K562 (cell line): ENCODE results near the gene FA2H. TPM values are rescaled to one million over a fixed set of nuclear protein-coding genes. Genes with fewer than 3 reads are reported as not detected.

Experiments
- DMBX1 ChIP-seq: fragments of 250-450 bp; sonication (Bioruptor Pico); IDR thresholded peaks from 2 replicates; pipeline ENCODE4 v1.8.0; 2022; ENCODE audit warnings: inconsistent platforms, mild to moderate bottlenecking, moderate library complexity, borderline replicate concordance
- E2F3 ChIP-seq: fragments of 250-450 bp; sonication (Bioruptor Pico); IDR thresholded peaks from 2 replicates; pipeline ENCODE4 v1.4.0; 2020; ENCODE audit warnings: mild to moderate bottlenecking
- ETV5 ChIP-seq: sonication (generic); formaldehyde crosslinking; IDR thresholded peaks from 2 replicates; pipeline ENCODE4 v1.4.0; 2020; ENCODE audit warnings: low read depth, mild to moderate bottlenecking, missing genetic modification reagents
- FIP1L1 ChIP-seq: fragments of 200-400 bp; formaldehyde crosslinking; IDR thresholded peaks from 2 replicates; pipeline ENCODE4 v1.6.1; 2018; ENCODE audit warnings: mild to moderate bottlenecking, low read depth, low read length; ENCODE audit not compliant: poor library complexity, severe bottlenecking
- NFIX ChIP-seq: fragments of 250-450 bp; sonication (Bioruptor Pico); IDR thresholded peaks from 2 replicates; pipeline ENCODE4 v1.4.0; 2020; ENCODE audit warnings: low read depth, mild to moderate bottlenecking, moderate library complexity
- POLR2A ChIP-seq: fragments of 450-650 bp; conservative IDR thresholded peaks from 2 replicates; pipeline ENCODE4 v1.6.1; 2016
- POLR2G ChIP-seq: fragments of 200-400 bp; formaldehyde crosslinking; IDR thresholded peaks from 2 replicates; pipeline ENCODE4 v1.6.1; 2017; ENCODE audit warnings: low read depth, mild to moderate bottlenecking, antibody characterized with exemption, low read length, moderate library complexity
- RBBP5 ChIP-seq: fragments of 200-600 bp; sonication (generic); IDR thresholded peaks from 2 replicates; pipeline ENCODE4 v1.6.1; 2012; ENCODE audit warnings: borderline replicate concordance, mild to moderate bottlenecking, low read length, control low read depth, inconsistent platforms; ENCODE audit not compliant: insufficient read depth, poor library complexity, severe bottlenecking
- RBFOX2 ChIP-seq: fragments of 200-400 bp; formaldehyde crosslinking; IDR thresholded peaks from 2 replicates; pipeline ENCODE4 v1.6.1; 2017; ENCODE audit warnings: low read depth, mild to moderate bottlenecking, low read length, moderate library complexity
- ZFP36 ChIP-seq: fragments of 150-350 bp; IDR thresholded peaks from 2 replicates; pipeline ENCODE4 v1.6.1; 2018; ENCODE audit warnings: low read length, low read depth; ENCODE audit not compliant: partially characterized antibody
- ZNF551 ChIP-seq: fragments of 250-450 bp; sonication (Bioruptor Pico); IDR thresholded peaks from 2 replicates; pipeline ENCODE4 v1.5.0; 2021; ENCODE audit warnings: mild to moderate bottlenecking, moderate library complexity
- polyA plus RNA-seq, 8 experiments: library from polyadenylated mRNA; depleted of rRNA in 4 of 8; stranded (reverse) in 5 of 8; unstranded in 3 of 8; fragments of >200 nt; fragmentation: Nextera tagmentation in 2 of 8; fragmentation: Illumina TruSeq in 1 of 8; extraction: Ambion mirVana in 2 of 8; extraction: Trizol in 1 of 8; gene quantifications; 2 replicates each; pipeline versions ENCODE4 v1.2.1 to v1.2.3, GENCODE V29; 2011 to 2014; ENCODE audit warnings: inconsistent platforms in 1 of 8, missing spikeins in 1 of 8
- total RNA-seq, 7 experiments: library from RNA; depleted of rRNA in 6 of 7; stranded (reverse); fragments of >200 nt in 6 of 7; fragmentation: Illumina TruSeq in 2 of 7; extraction: Trizol in 2 of 7; gene quantifications; 2 replicates each; pipeline versions ENCODE4 v1.2.1 to v1.2.3, GENCODE V29; 2011 to 2021; ENCODE audit warnings: low replicate concordance in 1 of 7
- TF ChIP-seq, protein P1 (sequence below), 3 experiments: fragments of 200-800 bp in 1 of 3; fragments of 250-450 bp in 1 of 3; fragments of 450-650 bp in 1 of 3; sonication (Bioruptor Pico) in 1 of 3; sonication (Bioruptor generic) in 1 of 3; formaldehyde crosslinking in 1 of 3; IDR thresholded peaks; 2 replicates each; pipeline versions ENCODE4 v1.6.1 to v1.8.0; 2016 to 2022; ENCODE audit warnings: mild to moderate bottlenecking in 2 of 3, missing genetic modification characterization in 2 of 3, missing compliant biosample characterization in 1 of 3, moderate library complexity in 1 of 3
- TF ChIP-seq, protein P2 (sequence below), 2 experiments: fragments of 450-650 bp; IDR thresholded peaks; 2 replicates each; pipeline ENCODE4 v1.6.1; 2016
- TF ChIP-seq, protein P3 (sequence below): fragments of 450-650 bp; formaldehyde crosslinking; IDR thresholded peaks from 2 replicates; pipeline ENCODE4 v1.4.0; 2022; ENCODE audit warnings: mild to moderate bottlenecking, moderate library complexity
- TF ChIP-seq, protein P4 (sequence below): IDR thresholded peaks from 2 replicates; pipeline ENCODE4 v1.6.1; 2016; ENCODE audit warnings: missing genetic modification characterization, missing compliant biosample characterization
- TF ChIP-seq, protein P5 (sequence below): fragments of 250-450 bp; sonication (Bioruptor Pico); IDR thresholded peaks from 2 replicates; pipeline ENCODE4 v1.4.0; 2020; ENCODE audit warnings: mild to moderate bottlenecking

FA2H gene
- total and polyA plus RNA-seq, 9 of the 15 experiments (the other 6 are each of a cell fraction or from before 2014, with no cell fraction given): not detected

DNA sequence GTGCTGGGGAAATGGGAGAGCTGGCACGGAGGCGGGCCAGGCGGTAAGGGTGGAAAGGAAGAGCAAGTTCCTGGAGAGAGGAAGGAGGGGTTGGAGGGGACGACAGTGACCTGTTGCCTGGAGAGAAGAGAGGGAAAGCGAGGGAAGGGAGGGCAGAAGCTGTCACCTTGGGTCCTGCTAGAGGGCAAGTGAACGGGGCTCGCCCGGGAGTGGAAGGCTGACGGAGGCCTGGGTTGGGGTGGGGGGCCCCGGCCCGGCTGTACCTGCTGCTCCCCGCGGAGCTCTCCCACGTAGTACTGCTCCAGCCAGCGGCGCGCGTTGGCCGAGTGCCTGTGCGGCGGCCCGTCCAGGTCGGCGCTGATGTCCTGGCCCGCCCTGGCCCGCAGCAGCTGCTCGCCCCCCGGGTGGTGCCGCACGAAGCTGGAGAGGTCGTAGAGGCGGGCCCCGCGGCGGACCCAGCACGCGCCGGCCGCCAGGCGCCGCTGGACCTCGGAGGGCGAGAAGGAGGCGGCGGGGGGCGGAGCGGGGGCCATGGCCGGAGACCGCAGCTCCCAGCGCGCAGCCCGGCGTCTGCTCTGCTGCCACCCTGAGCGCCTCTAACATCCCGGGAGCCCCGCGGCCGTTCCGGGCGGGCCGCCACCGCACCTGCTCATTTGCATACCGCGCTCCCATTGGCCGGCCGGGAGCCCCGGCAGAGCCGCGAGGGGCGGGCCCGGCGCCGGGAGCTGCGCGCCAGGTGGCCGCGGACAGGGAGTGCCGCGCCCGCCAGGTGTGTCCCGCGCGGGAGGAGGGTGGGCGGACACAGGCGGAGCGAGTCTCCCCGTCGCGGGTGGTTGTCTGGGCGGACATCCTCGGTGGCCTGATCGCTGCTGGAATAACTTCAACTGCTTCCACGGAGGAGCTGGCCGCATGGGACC, at the start of gene FA2H (continued):
- TF ChIP-seq, protein P1, sequence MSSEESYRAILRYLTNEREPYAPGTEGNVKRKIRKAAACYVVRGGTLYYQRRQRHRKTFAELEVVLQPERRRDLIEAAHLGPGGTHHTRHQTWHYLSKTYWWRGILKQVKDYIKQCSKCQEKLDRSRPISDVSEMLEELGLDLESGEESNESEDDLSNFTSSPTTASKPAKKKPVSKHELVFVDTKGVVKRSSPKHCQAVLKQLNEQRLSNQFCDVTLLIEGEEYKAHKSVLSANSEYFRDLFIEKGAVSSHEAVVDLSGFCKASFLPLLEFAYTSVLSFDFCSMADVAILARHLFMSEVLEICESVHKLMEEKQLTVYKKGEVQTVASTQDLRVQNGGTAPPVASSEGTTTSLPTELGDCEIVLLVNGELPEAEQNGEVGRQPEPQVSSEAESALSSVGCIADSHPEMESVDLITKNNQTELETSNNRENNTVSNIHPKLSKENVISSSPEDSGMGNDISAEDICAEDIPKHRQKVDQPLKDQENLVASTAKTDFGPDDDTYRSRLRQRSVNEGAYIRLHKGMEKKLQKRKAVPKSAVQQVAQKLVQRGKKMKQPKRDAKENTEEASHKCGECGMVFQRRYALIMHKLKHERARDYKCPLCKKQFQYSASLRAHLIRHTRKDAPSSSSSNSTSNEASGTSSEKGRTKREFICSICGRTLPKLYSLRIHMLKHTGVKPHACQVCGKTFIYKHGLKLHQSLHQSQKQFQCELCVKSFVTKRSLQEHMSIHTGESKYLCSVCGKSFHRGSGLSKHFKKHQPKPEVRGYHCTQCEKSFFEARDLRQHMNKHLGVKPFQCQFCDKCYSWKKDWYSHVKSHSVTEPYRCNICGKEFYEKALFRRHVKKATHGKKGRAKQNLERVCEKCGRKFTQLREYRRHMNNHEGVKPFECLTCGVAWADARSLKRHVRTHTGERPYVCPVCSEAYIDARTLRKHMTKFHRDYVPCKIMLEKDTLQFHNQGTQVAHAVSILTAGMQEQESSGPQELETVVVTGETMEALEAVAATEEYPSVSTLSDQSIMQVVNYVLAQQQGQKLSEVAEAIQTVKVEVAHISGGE (CRISPR knock-in tag; IDR thresholded peaks at IDR 0.05): no peak
- TF ChIP-seq, protein P2, sequence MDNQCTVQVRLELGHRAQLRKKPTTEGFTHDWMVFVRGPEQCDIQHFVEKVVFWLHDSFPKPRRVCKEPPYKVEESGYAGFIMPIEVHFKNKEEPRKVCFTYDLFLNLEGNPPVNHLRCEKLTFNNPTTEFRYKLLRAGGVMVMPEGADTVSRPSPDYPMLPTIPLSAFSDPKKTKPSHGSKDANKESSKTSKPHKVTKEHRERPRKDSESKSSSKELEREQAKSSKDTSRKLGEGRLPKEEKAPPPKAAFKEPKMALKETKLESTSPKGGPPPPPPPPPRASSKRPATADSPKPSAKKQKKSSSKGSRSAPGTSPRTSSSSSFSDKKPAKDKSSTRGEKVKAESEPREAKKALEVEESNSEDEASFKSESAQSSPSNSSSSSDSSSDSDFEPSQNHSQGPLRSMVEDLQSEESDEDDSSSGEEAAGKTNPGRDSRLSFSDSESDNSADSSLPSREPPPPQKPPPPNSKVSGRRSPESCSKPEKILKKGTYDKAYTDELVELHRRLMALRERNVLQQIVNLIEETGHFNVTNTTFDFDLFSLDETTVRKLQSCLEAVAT (IDR thresholded peaks at IDR 0.05): no peak
- TF ChIP-seq FIP1L1: peak; percentile 35
- TF ChIP-seq POLR2A: no peak
- TF ChIP-seq, protein P3, sequence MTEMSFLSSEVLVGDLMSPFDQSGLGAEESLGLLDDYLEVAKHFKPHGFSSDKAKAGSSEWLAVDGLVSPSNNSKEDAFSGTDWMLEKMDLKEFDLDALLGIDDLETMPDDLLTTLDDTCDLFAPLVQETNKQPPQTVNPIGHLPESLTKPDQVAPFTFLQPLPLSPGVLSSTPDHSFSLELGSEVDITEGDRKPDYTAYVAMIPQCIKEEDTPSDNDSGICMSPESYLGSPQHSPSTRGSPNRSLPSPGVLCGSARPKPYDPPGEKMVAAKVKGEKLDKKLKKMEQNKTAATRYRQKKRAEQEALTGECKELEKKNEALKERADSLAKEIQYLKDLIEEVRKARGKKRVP (CRISPR knock-in tag): no peak
- no peak for TF ChIP-seq NFIX (CRISPR knock-in tag)
- TF ChIP-seq POLR2G: 0 out of 2 replicates have a peak, but pooled peaks have one; percentile 17
- TF ChIP-seq E2F3 (CRISPR knock-in tag): no peak
- no peak for TF ChIP-seq ZFP36
- TF ChIP-seq, protein P4, sequence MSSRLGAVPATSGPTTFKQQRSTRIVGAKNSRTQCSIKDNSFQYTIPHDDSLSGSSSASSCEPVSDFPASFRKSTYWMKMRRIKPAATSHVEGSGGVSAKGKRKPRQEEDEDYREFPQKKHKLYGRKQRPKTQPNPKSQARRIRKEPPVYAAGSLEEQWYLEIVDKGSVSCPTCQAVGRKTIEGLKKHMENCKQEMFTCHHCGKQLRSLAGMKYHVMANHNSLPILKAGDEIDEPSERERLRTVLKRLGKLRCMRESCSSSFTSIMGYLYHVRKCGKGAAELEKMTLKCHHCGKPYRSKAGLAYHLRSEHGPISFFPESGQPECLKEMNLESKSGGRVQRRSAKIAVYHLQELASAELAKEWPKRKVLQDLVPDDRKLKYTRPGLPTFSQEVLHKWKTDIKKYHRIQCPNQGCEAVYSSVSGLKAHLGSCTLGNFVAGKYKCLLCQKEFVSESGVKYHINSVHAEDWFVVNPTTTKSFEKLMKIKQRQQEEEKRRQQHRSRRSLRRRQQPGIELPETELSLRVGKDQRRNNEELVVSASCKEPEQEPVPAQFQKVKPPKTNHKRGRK (tag): no peak
- TF ChIP-seq RBFOX2: peak; percentile 38; the same call in 1 of the 2 replicates
- TF ChIP-seq ZNF551 (CRISPR knock-in tag): no peak
- TF ChIP-seq DMBX1: no peak
- no peak for TF ChIP-seq RBBP5
- TF ChIP-seq, protein P5, sequence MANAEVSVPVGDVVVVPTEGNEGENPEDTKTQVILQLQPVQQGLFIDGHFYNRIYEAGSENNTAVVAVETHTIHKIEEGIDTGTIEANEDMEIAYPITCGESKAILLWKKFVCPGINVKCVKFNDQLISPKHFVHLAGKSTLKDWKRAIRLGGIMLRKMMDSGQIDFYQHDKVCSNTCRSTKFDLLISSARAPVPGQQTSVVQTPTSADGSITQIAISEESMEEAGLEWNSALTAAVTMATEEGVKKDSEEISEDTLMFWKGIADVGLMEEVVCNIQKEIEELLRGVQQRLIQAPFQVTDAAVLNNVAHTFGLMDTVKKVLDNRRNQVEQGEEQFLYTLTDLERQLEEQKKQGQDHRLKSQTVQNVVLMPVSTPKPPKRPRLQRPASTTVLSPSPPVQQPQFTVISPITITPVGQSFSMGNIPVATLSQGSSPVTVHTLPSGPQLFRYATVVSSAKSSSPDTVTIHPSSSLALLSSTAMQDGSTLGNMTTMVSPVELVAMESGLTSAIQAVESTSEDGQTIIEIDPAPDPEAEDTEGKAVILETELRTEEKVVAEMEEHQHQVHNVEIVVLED (CRISPR knock-in tag): no peak
- TF ChIP-seq ETV5 (CRISPR knock-in tag): no peak
